NCI-H226 (cell line): ENCODE results near the gene LRRK1.

ENCODE experiments used
- DNase-seq: peaks from one replicate; pipeline ENCODE4 v3.0.0-alpha.2; 2015

The LRRK1 gene

GRCh38 chr15:100981086-100981485 is 61.9 kb downstream of the LRRK1 start:
- no peak for DNase-seq

DNA sequence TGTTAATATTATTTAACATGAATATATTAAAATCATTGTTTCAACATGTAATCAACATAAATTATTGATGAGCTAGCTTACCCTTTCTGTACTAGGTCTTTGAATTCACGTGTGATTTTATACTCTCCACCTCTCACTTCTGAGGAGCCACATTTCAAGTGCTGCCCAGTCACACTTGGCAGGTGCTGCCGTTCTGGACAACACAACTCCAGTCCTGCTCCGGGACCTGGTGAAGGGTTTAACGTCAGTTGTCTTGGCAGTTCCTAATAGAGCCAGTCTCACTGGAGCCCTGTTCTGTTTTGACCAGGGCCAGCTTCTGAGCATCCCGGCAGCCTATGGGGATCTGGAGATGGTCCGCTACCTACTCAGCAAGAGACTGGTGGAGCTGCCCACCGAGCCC is 64.1 kb downstream of the LRRK1 start:
- no peak for DNase-seq

GRCh38 chr15:100985401-100985800 is 66.2 kb downstream of the LRRK1 start:
- DNase-seq: no peak

- DNase-seq: no peak
These were observed 67.2 kb downstream of the LRRK1 start for GRCh38 chr15:100986158-100986896.

GRCh38 chr15:100987143-100987542 is 68.0 kb downstream of the LRRK1 start:
- DNase-seq: no peak

DNA sequence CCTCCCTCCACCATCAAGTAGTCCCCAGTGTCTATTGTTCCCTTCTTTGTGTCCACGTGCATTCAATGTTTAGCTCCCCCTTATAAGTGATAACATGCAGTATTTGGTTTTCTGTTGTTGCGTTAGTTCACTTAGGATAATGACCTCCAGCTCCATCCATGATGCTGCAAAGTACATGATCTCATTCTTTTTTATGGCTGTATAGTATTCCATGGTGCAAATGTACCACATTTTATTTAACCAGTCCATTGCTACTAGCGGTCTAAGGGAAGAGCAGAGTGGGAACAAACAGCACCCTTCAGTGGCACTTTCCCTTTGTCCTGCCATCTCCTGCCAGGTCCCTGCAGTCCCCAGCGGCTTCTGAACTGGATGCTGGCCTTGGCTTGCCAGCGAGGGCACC is 69.1 kb downstream of the LRRK1 start:
- no peak for DNase-seq

DNA sequence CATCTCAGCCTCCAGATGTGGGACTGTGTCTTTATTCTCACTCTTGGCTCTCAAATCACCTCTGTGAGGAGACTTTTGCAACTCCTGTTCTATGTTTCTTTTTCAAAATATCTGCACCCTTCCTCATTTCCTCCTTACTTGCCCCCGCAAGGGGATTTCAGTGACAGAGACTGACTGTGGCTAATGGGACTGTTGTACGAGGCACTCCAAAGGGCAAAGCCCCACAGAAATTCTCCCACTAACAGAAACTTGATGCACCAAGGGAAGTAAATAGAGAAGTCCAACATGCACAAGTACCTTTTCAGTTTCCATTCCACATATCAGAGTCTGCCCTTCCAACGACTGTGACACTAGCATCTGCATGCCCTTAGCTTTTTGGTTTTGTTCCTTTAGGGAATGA is 69.7 kb downstream of the LRRK1 start:
- DNase-seq: no peak

DNA sequence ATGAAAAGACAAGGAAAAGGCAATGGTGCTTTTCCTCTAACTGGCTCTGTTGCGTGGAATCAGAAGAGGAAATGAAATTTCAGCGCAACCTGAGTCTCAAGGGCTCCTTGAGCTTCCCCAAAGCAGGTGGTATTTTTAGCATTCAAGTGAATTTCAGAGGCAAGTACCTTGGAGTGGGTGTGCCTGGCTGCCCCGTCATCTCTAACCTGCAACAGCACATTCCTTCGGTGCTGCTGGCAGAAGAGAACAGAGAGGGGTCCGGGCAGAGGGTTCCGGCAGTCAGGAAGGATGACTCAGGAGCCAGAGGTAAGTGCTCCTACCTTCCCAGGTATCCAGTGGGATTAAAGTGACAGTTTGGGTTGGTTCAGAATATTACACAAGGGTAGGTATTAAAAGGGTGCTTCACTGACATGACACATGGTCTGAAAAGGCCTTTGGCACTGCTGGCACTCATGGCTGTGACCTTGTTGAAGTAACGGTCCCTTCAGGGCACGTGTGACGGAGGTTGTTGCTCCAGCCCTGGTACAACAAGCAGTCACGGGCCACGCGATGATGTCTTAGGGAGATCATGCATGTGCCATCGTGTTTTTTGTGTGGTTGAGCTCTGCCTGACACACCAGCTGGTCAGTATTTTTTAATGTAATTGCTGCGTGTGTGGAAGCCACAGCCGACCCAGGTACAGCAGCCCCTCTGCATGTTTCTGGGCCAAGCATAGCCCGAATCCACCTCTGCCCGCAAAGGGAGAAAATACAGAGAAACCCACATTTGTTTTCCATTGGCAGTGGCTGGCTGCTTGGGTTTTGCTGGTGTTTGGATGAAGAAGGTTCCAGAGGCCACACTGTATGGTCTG is 75.7 kb downstream of the LRRK1 start:
- DNase-seq: no peak

DNA sequence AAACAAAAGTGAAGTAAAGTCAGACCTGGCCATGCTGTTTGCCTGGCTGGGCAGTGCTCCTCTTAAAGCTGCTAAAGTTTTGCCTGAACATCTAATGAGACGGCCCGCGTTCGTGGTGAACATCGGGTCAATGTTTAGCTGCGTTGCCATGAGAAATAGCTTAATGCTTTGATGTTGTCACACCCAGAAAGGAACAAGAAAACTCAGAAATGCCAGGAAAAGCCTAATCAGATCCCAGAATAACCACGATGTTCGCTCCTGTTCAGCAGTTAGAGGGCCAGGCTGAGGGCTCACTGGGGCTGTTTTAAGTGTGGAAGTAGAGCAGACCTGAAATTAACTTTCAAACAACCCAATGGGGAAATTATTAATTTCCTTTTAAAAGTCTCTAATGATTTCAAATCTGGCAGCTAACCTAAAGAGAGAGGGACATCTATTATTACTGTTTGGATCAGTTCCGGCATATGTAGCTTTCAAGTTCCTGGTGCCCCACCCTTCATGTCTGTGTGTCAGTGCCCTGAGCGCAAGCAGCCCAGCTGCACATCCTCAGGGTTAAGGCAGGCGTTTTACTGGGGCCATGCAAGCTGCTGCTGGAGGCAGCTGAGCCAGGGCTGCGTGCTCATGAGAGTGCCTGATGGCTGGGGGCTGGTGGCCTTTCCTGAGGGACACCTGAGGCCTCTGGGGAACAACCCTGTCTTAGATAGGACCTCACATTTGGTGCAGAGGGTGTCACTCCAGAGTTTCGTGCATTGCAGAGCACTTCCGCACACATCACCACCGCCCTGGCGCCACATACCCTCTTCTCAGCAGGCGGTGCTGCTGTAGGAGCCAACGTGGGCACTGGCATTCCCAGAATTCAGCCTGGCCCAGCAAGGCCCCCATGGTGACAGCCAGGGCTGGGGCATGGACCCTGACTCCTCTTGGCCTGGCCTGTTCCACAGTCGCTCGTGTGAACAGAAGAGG is 76.6 kb downstream of the LRRK1 start:
- DNase-seq: no peak

DNA sequence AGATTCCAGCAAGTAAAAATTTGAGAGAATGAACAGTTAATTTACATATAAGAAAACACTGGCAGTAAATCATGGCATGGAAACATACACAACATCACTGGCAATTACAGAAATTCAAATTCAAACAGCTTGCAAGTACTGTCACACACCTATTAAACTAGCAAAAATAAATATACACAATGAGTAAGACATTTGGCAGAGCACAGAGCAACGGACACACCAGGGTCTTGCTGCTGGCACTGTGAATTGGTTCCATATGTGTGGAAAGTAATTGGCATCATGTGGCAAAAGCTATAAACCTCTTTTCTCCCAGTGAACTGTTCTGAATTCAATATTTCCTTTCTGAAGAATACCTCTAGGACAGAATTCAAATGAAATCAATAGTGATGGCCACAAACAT is 78.3 kb downstream of the LRRK1 start:
- no peak for DNase-seq

GRCh38 chr15:100998630-100999029 is 79.5 kb downstream of the LRRK1 start:
- no peak for DNase-seq

DNA sequence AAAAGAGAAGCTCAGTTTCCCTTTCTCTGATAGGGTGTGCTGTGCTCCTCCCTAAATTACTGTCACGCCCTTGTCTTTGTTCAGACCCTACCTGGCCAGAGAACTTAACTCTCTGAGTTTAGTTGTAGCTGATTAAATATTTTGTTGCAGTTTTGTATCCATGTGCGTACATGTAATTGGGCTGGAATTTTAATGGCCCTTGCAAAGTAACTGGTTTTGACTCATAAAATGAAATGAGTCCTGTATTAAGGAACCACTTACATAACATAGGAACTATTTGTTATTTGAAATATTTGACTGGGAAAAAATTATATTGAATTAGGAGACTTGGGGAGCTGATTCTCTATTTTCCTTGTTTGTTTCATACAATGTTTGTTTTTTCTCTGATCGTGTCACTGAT is 80.2 kb downstream of the LRRK1 start:
- DNase-seq: no peak

GRCh38 chr15:101000271-101000681 is 81.1 kb downstream of the LRRK1 start:
- DNase-seq: no peak

DNA sequence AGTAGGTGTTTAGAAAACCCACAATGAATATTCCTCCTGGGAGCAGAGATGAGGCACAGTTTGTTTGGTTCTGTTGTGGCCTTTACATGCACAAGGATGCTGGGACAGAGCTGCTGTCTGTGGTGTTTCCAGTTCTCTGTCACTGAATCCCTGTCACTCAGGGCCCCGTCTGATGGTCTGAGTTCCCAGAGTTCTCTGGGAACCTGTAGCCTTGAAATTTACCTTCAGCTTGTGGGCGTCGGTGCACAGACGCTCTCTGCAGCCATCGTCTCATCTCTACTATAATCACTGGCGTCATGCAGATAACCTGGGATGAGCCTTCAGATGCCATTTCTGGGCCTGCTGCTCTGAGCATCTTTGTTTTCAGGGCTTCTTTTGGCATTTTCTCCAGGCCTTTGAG is 81.9 kb downstream of the LRRK1 start:
- DNase-seq: no peak

GRCh38 chr15:101001796-101002195 is 82.6 kb downstream of the LRRK1 start:
- no peak for DNase-seq

GRCh38 chr15:101003081-101003480 is 83.9 kb downstream of the LRRK1 start:
- no peak for DNase-seq

DNA sequence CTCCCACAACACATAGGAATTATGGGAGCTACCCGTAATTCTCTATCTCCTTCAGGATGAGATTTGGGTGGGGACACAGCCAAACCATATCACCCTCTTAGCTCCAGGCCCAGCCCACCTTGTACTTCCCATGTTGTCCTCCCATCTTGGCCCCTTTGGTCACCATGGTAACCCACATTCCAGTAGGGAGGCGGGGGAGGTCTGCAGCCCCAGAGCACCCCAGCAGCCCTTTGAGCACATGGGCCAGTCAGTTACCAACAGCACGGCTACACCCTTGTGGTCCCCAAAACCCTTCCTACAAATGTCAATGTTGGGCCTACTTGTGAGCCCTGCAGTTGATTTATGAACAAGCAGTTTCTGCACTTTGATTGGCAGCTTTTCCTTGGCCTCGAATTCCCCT is 84.5 kb downstream of the LRRK1 start:
- DNase-seq: no peak

DNA sequence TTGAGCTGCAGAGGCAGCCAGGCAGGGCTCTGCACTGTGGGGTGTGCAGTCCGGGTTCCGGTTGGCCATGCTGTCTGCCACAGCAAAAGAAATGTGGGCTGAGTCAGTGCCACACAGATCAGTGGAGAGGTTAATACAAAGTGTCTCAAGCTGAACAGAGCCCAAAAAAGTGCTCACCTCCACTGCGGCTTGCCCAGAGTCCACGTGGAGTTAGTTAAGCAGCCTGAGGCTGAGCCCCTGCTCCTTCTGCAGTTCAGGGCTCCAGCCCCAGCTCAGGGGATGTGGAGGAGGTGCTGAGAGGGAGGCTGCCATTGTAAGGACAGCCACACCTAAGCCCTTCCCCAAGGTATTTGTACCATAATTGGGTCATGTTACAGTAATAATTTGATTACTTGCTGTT is 85.3 kb downstream of the LRRK1 start:
- DNase-seq: no peak

GRCh38 chr15:101004986-101005747 is 86.0 kb downstream of the LRRK1 start:
- no peak for DNase-seq

- peak; percentile 73 for DNase-seq
These were observed 88.0 kb downstream of the LRRK1 start for GRCh38 chr15:101006931-101007691.
